ENCODE data around the gene PABPN1L.

GRCh38 chr16:88871349-88871702 lies 4.9 kb upstream of the PABPN1L start:
- TF ChIP-seq JUNB (IDR thresholded peaks at IDR 0.05), result no peak
- no peak for TF ChIP-seq EP300 (IDR thresholded peaks at IDR 0.05)
- TF ChIP-seq MAX (IDR thresholded peaks at IDR 0.05), result no peak
